PC-3 (cell line): Measurements from ENCODE around the gene SNX27.

ENCODE experiments used
- EZH2 ChIP-seq: fragments of 300-600 bp; sonication (generic); IDR thresholded peaks from one replicate; pipeline ENCODE4 v1.6.1; 2017; ENCODE audit warnings: antibody characterized with exemption, mild to moderate bottlenecking, low read length; ENCODE audit not compliant: unreplicated experiment
- TF ChIP-seq, protein P1 (sequence below): fragments of 300-600 bp; sonication (generic); conservative IDR thresholded peaks from 2 replicates; pipeline ENCODE4 v1.5.1; 2017; ENCODE audit warnings: antibody characterized with exemption, low read depth, mild to moderate bottlenecking, low read length

DNA sequence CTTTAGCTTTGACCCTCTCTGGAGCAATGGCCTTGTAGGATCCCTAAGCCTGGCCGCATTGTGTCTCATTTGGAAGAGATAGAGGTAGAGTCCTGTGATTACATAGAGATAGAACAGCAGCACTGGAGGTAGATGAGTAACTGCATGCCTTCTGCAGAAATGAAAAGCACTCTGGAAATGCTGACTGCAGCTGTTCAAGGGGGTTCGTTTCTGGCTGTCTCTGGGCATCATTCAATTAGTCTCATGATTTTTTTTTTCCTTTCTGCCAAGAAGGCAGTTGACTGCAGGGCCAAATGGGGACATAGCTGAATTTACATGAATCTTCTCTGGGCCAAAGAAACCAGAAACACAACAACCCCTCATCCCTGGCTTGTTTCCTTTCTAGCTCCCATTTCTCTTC is 28.1 kb upstream of the SNX27 start:
- TF ChIP-seq, protein P1, sequence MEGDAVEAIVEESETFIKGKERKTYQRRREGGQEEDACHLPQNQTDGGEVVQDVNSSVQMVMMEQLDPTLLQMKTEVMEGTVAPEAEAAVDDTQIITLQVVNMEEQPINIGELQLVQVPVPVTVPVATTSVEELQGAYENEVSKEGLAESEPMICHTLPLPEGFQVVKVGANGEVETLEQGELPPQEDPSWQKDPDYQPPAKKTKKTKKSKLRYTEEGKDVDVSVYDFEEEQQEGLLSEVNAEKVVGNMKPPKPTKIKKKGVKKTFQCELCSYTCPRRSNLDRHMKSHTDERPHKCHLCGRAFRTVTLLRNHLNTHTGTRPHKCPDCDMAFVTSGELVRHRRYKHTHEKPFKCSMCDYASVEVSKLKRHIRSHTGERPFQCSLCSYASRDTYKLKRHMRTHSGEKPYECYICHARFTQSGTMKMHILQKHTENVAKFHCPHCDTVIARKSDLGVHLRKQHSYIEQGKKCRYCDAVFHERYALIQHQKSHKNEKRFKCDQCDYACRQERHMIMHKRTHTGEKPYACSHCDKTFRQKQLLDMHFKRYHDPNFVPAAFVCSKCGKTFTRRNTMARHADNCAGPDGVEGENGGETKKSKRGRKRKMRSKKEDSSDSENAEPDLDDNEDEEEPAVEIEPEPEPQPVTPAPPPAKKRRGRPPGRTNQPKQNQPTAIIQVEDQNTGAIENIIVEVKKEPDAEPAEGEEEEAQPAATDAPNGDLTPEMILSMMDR = no peak
- no peak for TF ChIP-seq EZH2
